HG02852 (cell line): ENCODE measurements around the gene GADD45G.
A peak's percentile ranks its signal among the peaks of the same experiment; 100 is the strongest.

ENCODE experiments used
- ATAC-seq: cut with Tn5 transposase; IDR thresholded peaks from one replicate; pipeline ENCODE4 v1.9.1; 2021; ENCODE audit warnings: mild to moderate bottlenecking, moderate library complexity; ENCODE audit not compliant: unreplicated experiment

The GADD45G gene

GRCh38 chr9:89592213-89592815 lies 12.5 kb upstream of the GADD45G start:
- ATAC-seq: no peak

- ATAC-seq: no peak
Observed at GRCh38 chr9:89592963-89593726, 11.7 kb upstream of the GADD45G start.

- peak; percentile 54 for ATAC-seq
Observed at GRCh38 chr9:89593727-89594427, 10.9 kb upstream of the GADD45G start.

- ATAC-seq: no peak
Observed at GRCh38 chr9:89594811-89595550, 9.8 kb upstream of the GADD45G start.

- no peak for ATAC-seq
Observed at GRCh38 chr9:89595646-89596045, 9.2 kb upstream of the GADD45G start.

GRCh38 chr9:89596937-89597555 lies 7.8 kb upstream of the GADD45G start:
- no peak for ATAC-seq

GRCh38 chr9:89597711-89598362 lies 7.0 kb upstream of the GADD45G start:
- no peak for ATAC-seq

GRCh38 chr9:89598363-89598713 lies 6.5 kb upstream of the GADD45G start:
- ATAC-seq: no peak

GRCh38 chr9:89598926-89599325 lies 5.9 kb upstream of the GADD45G start:
- no peak for ATAC-seq

- ATAC-seq: no peak
Observed at GRCh38 chr9:89600831-89601230, 4.0 kb upstream of the GADD45G start.

- ATAC-seq: no peak
Observed at GRCh38 chr9:89601306-89601705, 3.5 kb upstream of the GADD45G start.

GRCh38 chr9:89601856-89602562 lies 2.8 kb upstream of the GADD45G start:
- ATAC-seq: no peak

GRCh38 chr9:89602978-89603766 lies 1.6 kb upstream of the GADD45G start:
- ATAC-seq: peak; percentile 30

GRCh38 chr9:89603767-89604665 lies 796 bp upstream of the GADD45G start:
- no peak for ATAC-seq

GRCh38 chr9:89605465-89606048 lies 745 bp downstream of the GADD45G start:
- peak; percentile 27 for ATAC-seq

- no peak for ATAC-seq
Observed at GRCh38 chr9:89606049-89606623, 1.3 kb downstream of the GADD45G start.

GRCh38 chr9:89606624-89607311 lies 2.0 kb downstream of the GADD45G start:
- no peak for ATAC-seq
